PC-9 (cell line): Measurements from ENCODE around the gene PDE4B. TPM values are rescaled to one million over a fixed set of nuclear protein-coding genes. Genes with fewer than 3 reads are reported as not detected.

ENCODE experiments used
- BruUV-seq: library from RNA; stranded (reverse); fragments of 400-500 nt; replicated peaks from 2 replicates; lab custom pipeline; 2021; lab: Mats Ljungman, UMichigan
- CTCF ChIA-PET: fragments of 300-600 bp; sonication (Branson Sonifier 250); formaldehyde crosslinking; loops from one replicate; lab custom pipeline; 2022; ENCODE audit warnings: antibody characterized with exemption; lab: Charles Lee
- POLR2A ChIA-PET: fragments of 300-600 bp; sonication (Branson Sonifier 250); formaldehyde crosslinking; loops from one replicate; lab custom pipeline; 2022; ENCODE audit warnings: antibody characterized with exemption; ENCODE audit not compliant: unreplicated experiment; lab: Charles Lee
- DNase-seq, 2 experiments: peaks; one replicate each; pipeline versions ENCODE4 v3.0.0 to v3.0.0-alpha.2; 2015 to 2022; ENCODE audit warnings: mixed read lengths in 1 of 2
- H2AFZ ChIP-seq: fragments of 200-600 bp; sonication (generic); 2 replicates; pipeline ENCODE4 v1.8.1; 2017; ENCODE audit warnings: antibody characterized with exemption
- H3F3A ChIP-seq: fragments of 200-600 bp; sonication (generic); 2 replicates; pipeline ENCODE4 v1.8.1; 2017; ENCODE audit warnings: antibody characterized with exemption, mild to moderate bottlenecking, low read depth; ENCODE audit not compliant: insufficient read depth
- H3K27ac ChIP-seq: fragments of 200-600 bp; sonication (generic); 2 replicates; pipeline ENCODE4 v1.6.1; 2016; ENCODE audit warnings: mixed run types
- H3K27me3 ChIP-seq: fragments of 200-600 bp; sonication (generic); 2 replicates; pipeline ENCODE4 v1.6.1; 2016; ENCODE audit warnings: low read depth, mixed run types; ENCODE audit not compliant: insufficient read depth
- H3K36me3 ChIP-seq: fragments of 200-600 bp; sonication (generic); 2 replicates; pipeline ENCODE4 v1.6.1; 2016; ENCODE audit warnings: low read depth, mixed run types
- H3K4me1 ChIP-seq: fragments of 200-600 bp; sonication (generic); replicated peaks from 2 replicates; pipeline ENCODE4 v1.6.1; 2016; ENCODE audit warnings: mixed run types; ENCODE audit not compliant: insufficient read depth
- H3K4me2 ChIP-seq: fragments of 200-600 bp; sonication (generic); 2 replicates; pipeline ENCODE4 v1.6.1; 2017; ENCODE audit warnings: mixed run types
- H3K4me3 ChIP-seq: fragments of 200-600 bp; sonication (generic); 2 replicates; pipeline ENCODE4 v1.6.1; 2016; ENCODE audit warnings: mixed run types
- H3K79me2 ChIP-seq: fragments of 200-600 bp; sonication (generic); 2 replicates; pipeline ENCODE4 v1.6.1; 2017; ENCODE audit warnings: low read depth, mixed run types
- H3K9me2 ChIP-seq: fragments of 200-600 bp; sonication (generic); 2 replicates; pipeline ENCODE4 v1.8.1; 2017; ENCODE audit warnings: mild to moderate bottlenecking; ENCODE audit not compliant: insufficient read depth
- H3K9me3 ChIP-seq: fragments of 200-600 bp; sonication (generic); 2 replicates; pipeline ENCODE4 v1.8.1; 2016; ENCODE audit warnings: low read depth; ENCODE audit not compliant: insufficient read depth
- H4K20me1 ChIP-seq: fragments of 200-600 bp; sonication (generic); 2 replicates; pipeline ENCODE4 v1.8.1; 2017; ENCODE audit not compliant: insufficient read depth
- CTCF ChIP-seq: fragments of 200-600 bp; sonication (generic); conservative IDR thresholded peaks from 2 replicates; pipeline ENCODE4 v1.6.1; 2017; ENCODE audit warnings: mixed run types, antibody characterized with exemption, mild to moderate bottlenecking, moderate library complexity
- EZH2 ChIP-seq: fragments of 200-600 bp; sonication (generic); IDR thresholded peaks from 2 replicates; pipeline ENCODE4 v1.8.0; 2017; ENCODE audit warnings: antibody characterized with exemption, low read depth
- intact Hi-C: fragments of 100-400 bp; cut with micrococcal nuclease; formaldehyde crosslinking; loops from one replicate; pipeline ENCODE4 v1.10.0; 2022; ENCODE audit not compliant: unreplicated experiment
- total RNA-seq: library from RNA; stranded (reverse); gene quantifications from 2 replicates; pipeline ENCODE4 v1.2.3, GENCODE V29; 2021

PDE4B gene
- total RNA-seq, 1 experiment from 2014 or later = 1.3 TPM

GRCh38 chr1:65910432-65910831, 117.7 kb downstream of the PDE4B start:
- TF ChIP-seq CTCF = no peak
- TF ChIP-seq EZH2 = no peak
- no TSS peak for BruUV-seq
- Histone ChIP-seq H3K9me3 (no peaks in the 10 kb centered on the region), H2AFZ (no peak overlapping the region), H3K27ac (no peak overlapping the region), H3K4me1 (no peaks in the 10 kb centered on the region), H3K4me3 (no peak overlapping the region), H3K4me2 (no peak overlapping the region), H3K27me3 (no peaks in the 10 kb centered on the region), H4K20me1 (no peaks in the 10 kb centered on the region), H3F3A (no peaks in the 10 kb centered on the region), H3K9me2 (no peaks in the 10 kb centered on the region), H3K79me2 (no peaks in the 10 kb centered on the region), H3K36me3 (no peaks in the 10 kb centered on the region)
- intact Hi-C loops = no loop called here
- ChIA-PET CTCF (no interaction called here), POLR2A (no interaction called here)
- DNase-seq = no peak

DNA sequence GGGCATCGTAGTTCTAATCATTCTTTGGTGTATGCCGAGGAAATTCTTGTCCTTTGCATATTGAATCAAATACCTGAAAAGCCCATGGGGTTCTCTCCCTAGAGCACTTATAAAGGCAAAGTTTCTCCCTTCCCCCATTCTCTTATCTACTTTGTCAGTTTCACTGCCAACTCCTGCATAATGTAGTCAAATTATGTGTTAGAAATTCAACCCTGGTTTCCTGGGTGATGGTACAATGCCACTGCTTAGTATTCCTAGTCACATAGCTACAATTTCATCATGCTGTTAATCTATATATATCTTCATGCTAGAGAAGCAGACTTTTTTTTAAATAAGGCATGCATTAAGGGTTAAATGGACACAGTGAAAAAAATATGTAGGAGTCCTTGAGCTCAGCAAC, 119.0 kb downstream of the PDE4B start:
- ChIA-PET POLR2A (no interaction called here), CTCF (no interaction called here)
- TF ChIP-seq CTCF (no peak), EZH2 (no peak)
- Histone ChIP-seq H2AFZ (no peak overlapping the region), H3K4me1 (no peaks in the 10 kb centered on the region), H3K9me2 (no peaks in the 10 kb centered on the region), H3F3A (no peaks in the 10 kb centered on the region), H3K4me2 (no peak overlapping the region), H3K27ac (no peak overlapping the region), H3K27me3 (no peaks in the 10 kb centered on the region), H3K79me2 (no peaks in the 10 kb centered on the region), H4K20me1 (no peaks in the 10 kb centered on the region), H3K4me3 (no peak overlapping the region), H3K9me3 (no peaks in the 10 kb centered on the region), H3K36me3 (no peaks in the 10 kb centered on the region)
- intact Hi-C loops = no loop called here
- no peak for DNase-seq
- BruUV-seq = no TSS peak

GRCh38 chr1:65918564-65918963, 125.9 kb downstream of the PDE4B start:
- Histone ChIP-seq H3K4me2 (no peak overlapping the region), H3F3A (no peaks in the 10 kb centered on the region), H3K27ac (no peak overlapping the region), H3K36me3 (no peaks in the 10 kb centered on the region), H3K9me2 (no peaks in the 10 kb centered on the region), H3K9me3 (no peaks in the 10 kb centered on the region), H3K27me3 (no peaks in the 10 kb centered on the region), H2AFZ (no peak overlapping the region), H3K4me3 (no peak overlapping the region), H3K4me1 (no peaks in the 10 kb centered on the region), H3K79me2 (no peaks in the 10 kb centered on the region), H4K20me1 (no peaks in the 10 kb centered on the region; the same call in 1 of the 2 replicates)
- POLR2A ChIA-PET = no interaction called here
- TF ChIP-seq CTCF = no peak
- CTCF ChIA-PET = no interaction called here
- no TSS peak for BruUV-seq
- no peak for DNase-seq
- intact Hi-C loops = no loop called here
